GM19372 (cell line): ENCODE data around the gene ATG16L2.

Experiments used
- ATAC-seq: cut with Tn5 transposase; IDR thresholded peaks from one replicate; pipeline ENCODE4 v1.9.1; 2021; ENCODE audit warnings: mild to moderate bottlenecking, low read depth, moderate library complexity; ENCODE audit not compliant: unreplicated experiment

Gene ATG16L2

GRCh38 chr11:72814286-72815109 lies at the start of gene ATG16L2:
Gene ATG16L2 (plus strand): TSS chr11:72814411. CDS start chr11:72814446, 35 bp downstream.
- ATAC-seq, result peak; percentile 59

GRCh38 chr11:72764503-72764902 lies 49.7 kb upstream of the ATG16L2 start:
- no peak for ATAC-seq

- ATAC-seq, result no peak
These were observed 47.9 kb upstream of the ATG16L2 start for GRCh38 chr11:72766152-72766902.

- ATAC-seq, result no peak
These were observed 46.8 kb upstream of the ATG16L2 start for GRCh38 chr11:72767203-72768062.

- no peak for ATAC-seq
These were observed 45.6 kb upstream of the ATG16L2 start for GRCh38 chr11:72768581-72768980.

GRCh38 chr11:72769680-72770079 lies 44.5 kb upstream of the ATG16L2 start:
- ATAC-seq, result no peak

GRCh38 chr11:72770799-72771198 lies 43.4 kb upstream of the ATG16L2 start:
- no peak for ATAC-seq

GRCh38 chr11:72771507-72771906 lies 42.7 kb upstream of the ATG16L2 start:
- no peak for ATAC-seq

GRCh38 chr11:72772059-72772458 lies 42.2 kb upstream of the ATG16L2 start:
- ATAC-seq, result no peak

- no peak for ATAC-seq
These were observed 40.9 kb upstream of the ATG16L2 start for GRCh38 chr11:72773291-72773690.

GRCh38 chr11:72773696-72774095 lies 40.5 kb upstream of the ATG16L2 start:
- ATAC-seq, result no peak

- ATAC-seq, result no peak
These were observed 39.7 kb upstream of the ATG16L2 start for GRCh38 chr11:72774499-72774898.

GRCh38 chr11:72775288-72776110 lies 38.7 kb upstream of the ATG16L2 start:
- no peak for ATAC-seq

- ATAC-seq, result no peak
These were observed 37.9 kb upstream of the ATG16L2 start for GRCh38 chr11:72776117-72776843.

- no peak for ATAC-seq
These were observed 37.1 kb upstream of the ATG16L2 start for GRCh38 chr11:72776844-72777754.

GRCh38 chr11:72777755-72778278 lies 36.4 kb upstream of the ATG16L2 start:
- no peak for ATAC-seq

GRCh38 chr11:72778535-72779494 lies 35.4 kb upstream of the ATG16L2 start:
- ATAC-seq, result no peak
